GM19463 (cell line): ENCODE data around the gene BANF1.

Experiments
- ATAC-seq: cut with Tn5 transposase; IDR thresholded peaks from one replicate; pipeline ENCODE4 v1.9.1; 2021; ENCODE audit warnings: mild to moderate bottlenecking, moderate library complexity; ENCODE audit not compliant: unreplicated experiment

BANF1 gene

GRCh38 chr11:66035653-66036333 lies 33.5 kb downstream of the BANF1 start:
- no peak for ATAC-seq

GRCh38 chr11:66036334-66036710 lies 34.0 kb downstream of the BANF1 start:
- ATAC-seq, result no peak

- no peak for ATAC-seq
These were observed 35.0 kb downstream of the BANF1 start for GRCh38 chr11:66037327-66037726.

- ATAC-seq, result no peak
These were observed 37.5 kb downstream of the BANF1 start for GRCh38 chr11:66039765-66040164.

- no peak for ATAC-seq
These were observed 40.1 kb downstream of the BANF1 start for GRCh38 chr11:66042227-66042995.

GRCh38 chr11:66042996-66043906 lies 40.9 kb downstream of the BANF1 start:
- ATAC-seq, result no peak

GRCh38 chr11:66044757-66045156 lies 42.5 kb downstream of the BANF1 start:
- ATAC-seq, result peak; percentile 17

- peak; percentile 67 for ATAC-seq
These were observed 42.9 kb downstream of the BANF1 start for GRCh38 chr11:66045177-66045639.

GRCh38 chr11:66046901-66047300 lies 44.6 kb downstream of the BANF1 start:
- ATAC-seq, result no peak

- no peak for ATAC-seq
These were observed 45.5 kb downstream of the BANF1 start for GRCh38 chr11:66047541-66048365.

- ATAC-seq, result no peak
These were observed 46.4 kb downstream of the BANF1 start, which contains the start of gene GAL3ST3 for GRCh38 chr11:66048547-66049323. Gene GAL3ST3, minus strand, starts transcription at chr11:66049161. Its CDS starts 3,746 bp downstream, at chr11:66045415.

- no peak for ATAC-seq
These were observed 48.4 kb downstream of the BANF1 start for GRCh38 chr11:66050581-66051231.

GRCh38 chr11:66051371-66051765 lies 49.1 kb downstream of the BANF1 start:
- no peak for ATAC-seq

GRCh38 chr11:66051766-66052663 lies 49.7 kb downstream of the BANF1 start, which contains the start of gene SF3B2:
Gene SF3B2, plus strand, starts transcription at chr11:66052364. Its CDS starts 21 bp downstream, at chr11:66052385.
- peak; percentile 92 for ATAC-seq

GRCh38 chr11:66052664-66052982 lies 50.3 kb downstream of the BANF1 start:
- ATAC-seq, result no peak
